ENCODE data around the gene KRTAP10-9. TPM values are rescaled to one million over a fixed set of nuclear protein-coding genes. Genes with fewer than 3 reads are reported as not detected.

The KRTAP10-9 gene
- total and polyA plus RNA-seq, 2 of the 8 experiments (the other 6 are each of a cell fraction or from before 2014, with no cell fraction given) = not detected

- TF ChIP-seq, protein P1, sequence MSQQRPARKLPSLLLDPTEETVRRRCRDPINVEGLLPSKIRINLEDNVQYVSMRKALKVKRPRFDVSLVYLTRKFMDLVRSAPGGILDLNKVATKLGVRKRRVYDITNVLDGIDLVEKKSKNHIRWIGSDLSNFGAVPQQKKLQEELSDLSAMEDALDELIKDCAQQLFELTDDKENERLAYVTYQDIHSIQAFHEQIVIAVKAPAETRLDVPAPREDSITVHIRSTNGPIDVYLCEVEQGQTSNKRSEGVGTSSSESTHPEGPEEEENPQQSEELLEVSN (IDR thresholded peaks at IDR 0.05) = no peak
- TF ChIP-seq, protein P2, sequence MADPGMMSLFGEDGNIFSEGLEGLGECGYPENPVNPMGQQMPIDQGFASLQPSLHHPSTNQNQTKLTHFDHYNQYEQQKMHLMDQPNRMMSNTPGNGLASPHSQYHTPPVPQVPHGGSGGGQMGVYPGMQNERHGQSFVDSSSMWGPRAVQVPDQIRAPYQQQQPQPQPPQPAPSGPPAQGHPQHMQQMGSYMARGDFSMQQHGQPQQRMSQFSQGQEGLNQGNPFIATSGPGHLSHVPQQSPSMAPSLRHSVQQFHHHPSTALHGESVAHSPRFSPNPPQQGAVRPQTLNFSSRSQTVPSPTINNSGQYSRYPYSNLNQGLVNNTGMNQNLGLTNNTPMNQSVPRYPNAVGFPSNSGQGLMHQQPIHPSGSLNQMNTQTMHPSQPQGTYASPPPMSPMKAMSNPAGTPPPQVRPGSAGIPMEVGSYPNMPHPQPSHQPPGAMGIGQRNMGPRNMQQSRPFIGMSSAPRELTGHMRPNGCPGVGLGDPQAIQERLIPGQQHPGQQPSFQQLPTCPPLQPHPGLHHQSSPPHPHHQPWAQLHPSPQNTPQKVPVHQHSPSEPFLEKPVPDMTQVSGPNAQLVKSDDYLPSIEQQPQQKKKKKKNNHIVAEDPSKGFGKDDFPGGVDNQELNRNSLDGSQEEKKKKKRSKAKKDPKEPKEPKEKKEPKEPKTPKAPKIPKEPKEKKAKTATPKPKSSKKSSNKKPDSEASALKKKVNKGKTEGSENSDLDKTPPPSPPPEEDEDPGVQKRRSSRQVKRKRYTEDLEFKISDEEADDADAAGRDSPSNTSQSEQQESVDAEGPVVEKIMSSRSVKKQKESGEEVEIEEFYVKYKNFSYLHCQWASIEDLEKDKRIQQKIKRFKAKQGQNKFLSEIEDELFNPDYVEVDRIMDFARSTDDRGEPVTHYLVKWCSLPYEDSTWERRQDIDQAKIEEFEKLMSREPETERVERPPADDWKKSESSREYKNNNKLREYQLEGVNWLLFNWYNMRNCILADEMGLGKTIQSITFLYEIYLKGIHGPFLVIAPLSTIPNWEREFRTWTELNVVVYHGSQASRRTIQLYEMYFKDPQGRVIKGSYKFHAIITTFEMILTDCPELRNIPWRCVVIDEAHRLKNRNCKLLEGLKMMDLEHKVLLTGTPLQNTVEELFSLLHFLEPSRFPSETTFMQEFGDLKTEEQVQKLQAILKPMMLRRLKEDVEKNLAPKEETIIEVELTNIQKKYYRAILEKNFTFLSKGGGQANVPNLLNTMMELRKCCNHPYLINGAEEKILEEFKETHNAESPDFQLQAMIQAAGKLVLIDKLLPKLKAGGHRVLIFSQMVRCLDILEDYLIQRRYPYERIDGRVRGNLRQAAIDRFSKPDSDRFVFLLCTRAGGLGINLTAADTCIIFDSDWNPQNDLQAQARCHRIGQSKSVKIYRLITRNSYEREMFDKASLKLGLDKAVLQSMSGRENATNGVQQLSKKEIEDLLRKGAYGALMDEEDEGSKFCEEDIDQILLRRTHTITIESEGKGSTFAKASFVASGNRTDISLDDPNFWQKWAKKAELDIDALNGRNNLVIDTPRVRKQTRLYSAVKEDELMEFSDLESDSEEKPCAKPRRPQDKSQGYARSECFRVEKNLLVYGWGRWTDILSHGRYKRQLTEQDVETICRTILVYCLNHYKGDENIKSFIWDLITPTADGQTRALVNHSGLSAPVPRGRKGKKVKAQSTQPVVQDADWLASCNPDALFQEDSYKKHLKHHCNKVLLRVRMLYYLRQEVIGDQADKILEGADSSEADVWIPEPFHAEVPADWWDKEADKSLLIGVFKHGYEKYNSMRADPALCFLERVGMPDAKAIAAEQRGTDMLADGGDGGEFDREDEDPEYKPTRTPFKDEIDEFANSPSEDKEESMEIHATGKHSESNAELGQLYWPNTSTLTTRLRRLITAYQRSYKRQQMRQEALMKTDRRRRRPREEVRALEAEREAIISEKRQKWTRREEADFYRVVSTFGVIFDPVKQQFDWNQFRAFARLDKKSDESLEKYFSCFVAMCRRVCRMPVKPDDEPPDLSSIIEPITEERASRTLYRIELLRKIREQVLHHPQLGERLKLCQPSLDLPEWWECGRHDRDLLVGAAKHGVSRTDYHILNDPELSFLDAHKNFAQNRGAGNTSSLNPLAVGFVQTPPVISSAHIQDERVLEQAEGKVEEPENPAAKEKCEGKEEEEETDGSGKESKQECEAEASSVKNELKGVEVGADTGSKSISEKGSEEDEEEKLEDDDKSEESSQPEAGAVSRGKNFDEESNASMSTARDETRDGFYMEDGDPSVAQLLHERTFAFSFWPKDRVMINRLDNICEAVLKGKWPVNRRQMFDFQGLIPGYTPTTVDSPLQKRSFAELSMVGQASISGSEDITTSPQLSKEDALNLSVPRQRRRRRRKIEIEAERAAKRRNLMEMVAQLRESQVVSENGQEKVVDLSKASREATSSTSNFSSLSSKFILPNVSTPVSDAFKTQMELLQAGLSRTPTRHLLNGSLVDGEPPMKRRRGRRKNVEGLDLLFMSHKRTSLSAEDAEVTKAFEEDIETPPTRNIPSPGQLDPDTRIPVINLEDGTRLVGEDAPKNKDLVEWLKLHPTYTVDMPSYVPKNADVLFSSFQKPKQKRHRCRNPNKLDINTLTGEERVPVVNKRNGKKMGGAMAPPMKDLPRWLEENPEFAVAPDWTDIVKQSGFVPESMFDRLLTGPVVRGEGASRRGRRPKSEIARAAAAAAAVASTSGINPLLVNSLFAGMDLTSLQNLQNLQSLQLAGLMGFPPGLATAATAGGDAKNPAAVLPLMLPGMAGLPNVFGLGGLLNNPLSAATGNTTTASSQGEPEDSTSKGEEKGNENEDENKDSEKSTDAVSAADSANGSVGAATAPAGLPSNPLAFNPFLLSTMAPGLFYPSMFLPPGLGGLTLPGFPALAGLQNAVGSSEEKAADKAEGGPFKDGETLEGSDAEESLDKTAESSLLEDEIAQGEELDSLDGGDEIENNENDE (IDR thresholded peaks at IDR 0.05; ENCODE audit: insufficient replicate concordance, low read length) = no peak
- no peak for TF ChIP-seq CTBP2 (IDR thresholded peaks at IDR 0.05; ENCODE audit: borderline replicate concordance, insufficient read depth, insufficient read length, low read length)
- no peak for TF ChIP-seq NANOG (IDR thresholded peaks at IDR 0.05; ENCODE audit: insufficient read depth, low read depth, low read length, poor library complexity, severe bottlenecking)
- TF ChIP-seq SIX5 (IDR thresholded peaks at IDR 0.05; ENCODE audit: low read depth, low read length) = no peak
Observed at GRCh38 chr21:44603109-44603875, 23.6 kb upstream of the KRTAP10-9 start (continued).

All from H1 (cell line).